NCI-H2227 (cell line): ENCODE results near the gene GORASP1.

ENCODE experiments used
- DNase-seq: peaks from one replicate; lab custom pipeline; 2025; ENCODE audit not compliant: unreplicated experiment; lab: John Stamatoyannopoulos, UW

GORASP1 gene

DNA sequence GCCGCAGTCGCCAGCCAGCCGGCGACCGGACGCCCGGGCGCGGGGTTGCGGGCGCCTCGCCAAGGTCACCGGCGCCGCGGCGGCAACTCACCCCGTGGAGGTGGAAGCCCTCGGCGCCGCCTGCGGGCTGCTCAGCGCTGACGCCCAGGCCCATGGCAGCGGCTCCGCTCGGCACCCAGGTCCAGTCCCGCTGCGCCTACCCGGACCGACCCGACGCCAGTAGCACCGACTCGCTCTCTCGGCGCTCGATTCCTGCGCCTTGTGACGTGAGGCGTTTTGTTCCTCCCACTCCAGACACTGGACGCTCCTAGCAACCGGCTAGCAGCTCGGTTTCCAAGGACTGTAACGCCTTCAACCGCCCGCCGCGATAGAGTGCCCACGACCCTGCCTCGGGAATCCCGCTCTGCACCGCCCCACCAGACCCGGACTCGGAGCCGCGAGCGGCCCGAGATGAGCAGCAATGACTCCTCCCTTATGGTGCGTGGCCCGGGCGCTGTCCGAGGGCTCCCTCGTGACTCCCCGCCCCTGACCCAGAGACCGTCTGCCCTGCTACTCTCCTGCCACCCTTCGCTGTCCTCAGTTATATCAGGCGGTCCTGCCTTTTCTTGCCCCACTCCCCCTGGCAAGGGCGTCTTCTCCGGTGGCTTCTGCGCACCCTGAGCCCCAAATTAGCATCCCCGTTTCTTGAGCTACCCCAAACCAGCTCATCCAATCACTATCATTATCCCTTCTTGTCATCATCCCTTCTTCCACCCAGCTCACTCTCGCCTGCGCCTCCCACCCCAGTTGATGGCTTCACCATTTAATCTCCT lies at the start of gene GORASP1, which contains the start of gene TTC21A:
GORASP1 (minus strand) TSS at position 240 of the 812 bp plus-strand sequence; CDS start at position 154, 86 bp downstream.
TTC21A (plus strand) TSS at position 293 of the 812 bp plus-strand sequence; CDS start at position 451, 158 bp downstream.
- peak; percentile 86 for DNase-seq

GRCh38 chr3:39156421-39156820 lies 49.0 kb upstream of the GORASP1 start:
- no peak for DNase-seq

DNA sequence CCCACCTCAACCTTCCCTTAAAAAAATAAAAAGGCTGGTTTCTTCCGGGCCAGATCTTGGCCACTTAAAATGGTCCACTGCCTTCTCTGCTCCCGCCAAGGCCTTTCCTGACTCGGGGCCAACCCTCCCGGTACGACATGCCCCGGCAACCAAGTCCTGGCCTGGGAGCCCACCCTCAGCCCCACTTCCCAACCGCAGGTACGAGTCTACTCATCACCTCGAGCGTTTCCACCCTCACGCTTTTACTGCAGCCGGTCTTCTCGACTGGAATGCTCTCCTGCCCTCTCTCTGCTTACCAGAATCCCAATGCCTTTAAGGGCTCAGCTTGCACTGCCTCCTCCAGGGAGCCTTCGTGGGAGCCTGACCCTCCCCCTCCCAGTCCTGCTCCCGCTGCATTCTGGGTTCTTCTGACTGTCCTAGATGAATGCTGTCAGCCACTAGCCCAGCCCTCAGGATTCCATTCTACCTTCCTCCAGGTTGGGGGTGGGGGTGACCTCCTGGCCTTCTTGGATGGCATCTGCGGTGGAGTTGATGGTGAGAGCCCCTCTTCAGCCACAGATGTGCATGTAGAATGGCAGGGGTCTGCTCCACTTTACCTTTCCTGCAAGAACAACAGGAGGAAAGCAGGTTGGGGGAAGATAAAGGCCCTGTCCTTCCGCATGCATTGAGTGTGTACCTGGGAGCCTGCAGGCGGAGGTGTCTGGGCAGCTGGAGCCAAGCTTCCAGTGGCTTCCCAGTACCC lies 47.0 kb upstream of the GORASP1 start:
- no peak for DNase-seq

DNA sequence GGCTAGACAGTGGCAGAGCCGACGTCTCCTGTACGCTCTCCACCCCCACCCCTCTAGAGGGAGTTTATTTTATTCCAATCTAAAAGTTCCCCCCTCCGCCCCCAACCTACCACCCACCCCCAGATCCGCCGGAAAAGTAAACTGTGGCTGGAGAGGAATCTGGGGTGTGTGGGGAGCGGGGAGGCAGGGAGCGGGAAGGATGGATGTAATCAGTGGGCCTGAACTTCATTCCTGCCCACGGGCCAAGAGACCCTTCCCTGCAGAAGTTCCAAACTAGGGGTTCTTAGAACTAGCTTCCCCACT lies 46.5 kb upstream of the GORASP1 start:
- DNase-seq, result no peak

GRCh38 chr3:39150803-39151631 lies 43.6 kb upstream of the GORASP1 start:
- peak; percentile 9 for DNase-seq

DNA sequence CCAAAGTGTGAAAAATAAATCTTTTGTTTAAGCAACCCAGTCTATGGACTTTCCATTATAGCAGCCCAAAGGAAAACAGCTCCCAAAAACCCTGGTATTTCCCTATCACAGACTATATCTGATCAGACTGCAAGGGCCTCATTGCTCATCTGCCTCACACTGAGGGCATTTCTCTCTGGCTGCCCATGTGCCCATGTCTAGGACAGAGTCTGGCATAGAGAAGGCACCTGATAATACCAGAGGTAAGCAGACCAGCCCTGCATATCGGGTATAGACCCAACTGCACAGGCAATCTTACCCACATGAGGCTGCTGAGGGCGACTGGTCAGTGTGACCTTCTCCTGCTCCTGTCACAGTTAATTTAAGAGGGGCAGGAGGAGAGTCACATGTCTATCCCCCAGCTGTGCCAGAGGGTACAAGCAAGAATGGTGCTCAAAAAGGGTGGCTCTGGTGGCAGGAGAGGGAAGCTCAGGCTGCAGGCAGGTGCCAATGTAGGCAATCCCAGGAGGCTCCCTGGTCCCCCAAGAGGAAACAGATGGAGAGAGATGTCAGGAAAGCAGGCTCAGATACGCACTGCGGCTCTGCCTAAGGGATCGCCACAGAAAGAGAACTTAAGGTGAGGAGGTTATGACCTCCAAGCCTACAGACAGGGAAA lies 42.8 kb upstream of the GORASP1 start:
- no peak for DNase-seq

DNA sequence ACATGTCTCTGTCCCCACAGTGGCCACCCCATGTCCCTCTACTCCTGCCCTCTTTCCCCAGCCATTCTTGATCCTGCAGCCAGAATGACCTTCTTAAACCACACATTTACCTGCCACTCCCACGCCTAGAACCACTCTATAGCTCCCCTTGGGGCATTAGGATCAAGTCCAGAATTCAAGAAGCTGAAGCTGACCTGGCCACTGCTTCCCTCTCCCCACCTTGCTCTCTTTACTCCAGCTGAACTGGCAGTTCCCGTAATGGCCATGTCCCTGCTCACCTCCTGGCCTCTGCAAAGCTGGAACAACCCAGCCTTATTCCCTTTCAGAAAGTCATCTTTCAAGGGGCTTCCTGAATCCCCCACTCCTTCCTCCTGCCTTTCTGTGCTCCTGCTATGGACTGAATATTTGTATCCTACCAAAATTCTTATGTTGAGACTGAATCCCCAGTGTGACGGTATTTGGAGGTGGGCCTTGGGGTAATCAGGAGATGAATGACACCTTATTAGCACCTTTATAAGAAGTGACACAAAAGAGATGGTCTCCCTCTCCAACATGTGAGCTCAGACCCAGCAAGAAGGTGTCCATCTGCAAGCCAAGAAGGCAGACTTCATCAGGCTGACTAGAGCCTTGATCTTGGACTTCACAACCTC lies 42.2 kb upstream of the GORASP1 start:
- DNase-seq, result no peak

GRCh38 chr3:39149059-39149455 lies 41.6 kb upstream of the GORASP1 start:
- DNase-seq, result no peak

GRCh38 chr3:39148435-39149058 lies 41.1 kb upstream of the GORASP1 start:
- no peak for DNase-seq

DNA sequence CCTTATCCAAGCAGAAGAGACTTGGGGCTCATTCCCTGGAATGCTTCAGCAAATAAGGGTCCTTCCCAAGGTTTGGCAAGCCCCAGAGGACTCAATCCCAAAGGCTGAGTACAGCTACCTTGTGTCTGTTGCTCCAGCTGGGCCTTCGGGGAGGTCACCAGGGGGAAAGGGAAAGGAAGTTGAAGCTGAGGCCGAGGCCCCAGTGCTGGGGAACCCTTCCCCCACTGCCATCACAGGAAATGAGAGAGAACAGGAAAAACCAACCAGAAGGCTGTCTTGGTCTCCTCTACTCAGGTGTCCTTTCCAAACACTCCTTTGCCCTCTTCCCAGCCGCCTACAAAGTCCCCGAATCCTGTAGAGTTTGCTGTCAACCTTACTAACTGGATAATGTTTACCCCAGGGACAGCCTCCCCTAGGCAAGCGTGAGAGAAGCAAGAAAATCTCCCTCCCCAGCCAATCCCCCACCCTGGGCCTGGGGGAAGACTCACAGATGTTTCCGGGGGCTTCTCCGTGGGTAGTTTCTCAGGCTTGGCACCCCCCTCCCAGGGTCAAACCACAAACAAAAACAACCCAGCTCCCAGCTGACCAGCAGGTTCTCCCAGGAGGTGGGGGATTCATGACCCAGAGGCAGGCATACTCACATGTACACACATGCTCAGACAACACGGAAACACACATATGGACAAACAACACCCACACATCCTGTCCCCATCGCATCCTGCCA lies 40.4 kb upstream of the GORASP1 start:
- DNase-seq, result no peak

GRCh38 chr3:39146611-39147591 lies 39.5 kb upstream of the GORASP1 start:
- peak; percentile 35 for DNase-seq

DNA sequence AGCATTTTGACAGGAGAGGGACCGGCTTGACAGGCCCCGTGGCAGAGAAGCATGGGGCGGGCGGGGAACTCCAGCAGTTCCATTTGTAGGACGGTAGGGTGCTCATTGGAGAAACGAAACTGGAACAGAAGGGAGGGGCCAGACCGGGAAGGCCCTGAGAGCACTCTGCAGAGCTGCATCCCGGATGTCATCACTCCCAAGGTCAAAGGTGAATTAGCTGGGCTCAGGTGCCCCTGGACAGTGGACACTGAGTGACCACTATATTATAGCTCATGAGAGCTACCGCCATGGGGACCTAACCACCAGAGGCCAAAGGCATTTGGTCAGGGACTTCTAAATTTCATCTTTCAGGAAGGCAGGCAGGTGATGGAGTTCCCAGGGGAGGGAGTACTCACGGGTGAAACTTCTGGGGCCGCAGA lies 38.7 kb upstream of the GORASP1 start:
- peak; percentile 15 for DNase-seq

GRCh38 chr3:39144748-39145380 lies 37.4 kb upstream of the GORASP1 start:
- DNase-seq, result no peak

DNA sequence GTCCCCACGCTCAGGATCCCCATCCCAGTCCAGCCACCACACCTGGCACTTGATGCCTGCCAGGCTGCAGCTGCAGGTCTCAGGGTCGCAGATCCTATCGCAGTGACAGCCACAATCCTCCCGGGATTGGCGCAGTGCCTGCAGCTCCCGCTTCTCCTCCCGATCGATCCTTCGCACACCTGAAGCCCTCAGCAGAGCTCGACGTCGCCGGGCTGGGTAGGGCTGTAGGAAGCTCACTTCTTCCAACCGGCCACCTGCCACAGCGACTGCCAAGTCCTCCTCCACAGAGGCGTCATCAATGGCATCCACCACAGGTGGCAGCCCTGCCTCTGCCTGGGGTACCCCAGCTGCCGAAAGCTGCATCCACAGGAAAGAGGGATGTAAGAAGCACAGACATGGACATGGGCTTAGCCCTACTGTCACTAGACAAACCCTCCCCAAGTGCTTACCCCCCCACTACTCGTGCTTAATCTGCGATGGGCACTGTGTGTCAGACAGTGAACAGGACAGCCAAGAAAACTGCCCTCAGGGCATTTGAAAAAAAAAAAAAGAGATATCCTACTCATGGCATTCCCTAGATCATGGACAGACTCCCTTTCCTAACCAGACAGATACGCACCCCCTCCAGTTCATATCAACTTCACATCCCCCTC lies 36.8 kb upstream of the GORASP1 start:
- DNase-seq, result no peak

DNA sequence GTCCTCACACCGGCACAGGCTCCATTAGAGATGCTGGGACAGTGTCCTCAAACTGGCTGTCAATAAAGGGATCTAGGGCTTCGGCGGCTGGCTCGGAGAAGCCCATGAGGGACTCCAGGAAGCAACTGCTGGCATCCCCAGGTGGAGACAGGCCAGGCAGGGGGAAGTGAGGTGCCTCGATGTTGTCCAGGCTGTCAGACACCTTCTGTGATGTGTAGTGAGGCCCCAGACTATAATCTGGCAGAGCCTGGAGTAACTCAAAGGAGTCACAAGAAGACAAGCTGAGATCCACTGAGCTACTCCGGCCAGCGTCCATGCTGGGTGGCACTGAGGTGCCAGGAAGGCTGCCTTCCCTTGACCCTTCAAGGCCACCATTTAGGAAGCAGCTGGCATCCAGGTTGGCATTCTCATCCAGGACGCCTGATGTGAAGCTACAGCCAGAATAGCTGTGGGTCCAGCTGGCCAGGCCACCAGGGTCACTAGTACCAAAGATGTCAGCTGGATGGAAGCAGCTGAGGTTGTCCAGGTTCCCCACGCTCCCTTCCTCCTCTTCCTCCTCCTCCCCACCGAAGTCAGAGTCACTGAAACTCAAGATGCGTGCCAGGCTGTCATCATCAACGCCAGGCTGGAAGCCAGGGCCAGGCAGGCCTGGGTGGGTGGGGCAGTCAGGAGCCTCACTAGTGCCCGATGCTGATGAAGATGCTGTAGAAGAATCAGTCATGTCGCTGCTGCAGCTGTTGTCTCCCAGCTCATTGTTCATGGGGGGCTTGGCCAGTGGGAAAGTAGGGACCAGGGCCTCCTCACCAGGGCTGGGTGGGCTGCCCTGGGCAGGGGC lies 35.8 kb upstream of the GORASP1 start:
- no peak for DNase-seq

GRCh38 chr3:39142067-39142466 lies 34.6 kb upstream of the GORASP1 start:
- DNase-seq, result no peak
